HG02938 (cell line): ENCODE measurements around the gene DBP.

Experiments used
- ATAC-seq: cut with Tn5 transposase; IDR thresholded peaks from one replicate; pipeline ENCODE4 v1.9.1; 2021; ENCODE audit warnings: mild to moderate bottlenecking, moderate library complexity; ENCODE audit not compliant: unreplicated experiment

DBP gene

GRCh38 chr19:48628486-48629296 lies 8.5 kb downstream of the DBP start:
- no peak for ATAC-seq

- ATAC-seq: no peak
Measured at GRCh38 chr19:48627865-48628314, 9.3 kb downstream of the DBP start.

- ATAC-seq: no peak
Measured at GRCh38 chr19:48627201-48627864, 9.8 kb downstream of the DBP start.

GRCh38 chr19:48625891-48626327 lies 11.3 kb downstream of the DBP start:
- no peak for ATAC-seq

- ATAC-seq: no peak
Measured at GRCh38 chr19:48624791-48625723, 12.1 kb downstream of the DBP start.

- peak; percentile 53 for ATAC-seq
Measured at GRCh38 chr19:48624067-48624594, 13.0 kb downstream of the DBP start.

GRCh38 chr19:48623556-48624066 lies 13.6 kb downstream of the DBP start:
- ATAC-seq: no peak

GRCh38 chr19:48619692-48620585 lies 17.2 kb downstream of the DBP start:
- no peak for ATAC-seq

- peak; percentile 87 for ATAC-seq
Measured at GRCh38 chr19:48618916-48619691, 18.1 kb downstream of the DBP start, which contains the start of the genes RPL18 and SPHK2. Gene RPL18 (minus strand): TSS chr19:48619178. CDS start chr19:48619143, 35 bp downstream. Gene SPHK2 (plus strand): TSS chr19:48619506. CDS start chr19:48620515, 1,009 bp downstream.

GRCh38 chr19:48618278-48618915 lies 18.8 kb downstream of the DBP start:
- ATAC-seq: no peak

- no peak for ATAC-seq
Measured at GRCh38 chr19:48617146-48617937, 19.8 kb downstream of the DBP start.

GRCh38 chr19:48616491-48617056 lies 20.6 kb downstream of the DBP start:
- ATAC-seq: no peak

GRCh38 chr19:48616041-48616436 lies 21.1 kb downstream of the DBP start:
- ATAC-seq: no peak

GRCh38 chr19:48615231-48616040 lies 21.7 kb downstream of the DBP start:
- ATAC-seq: no peak

GRCh38 chr19:48614436-48615230 lies 22.5 kb downstream of the DBP start, which contains the start of gene FAM83E:
Gene FAM83E (minus strand): TSS chr19:48615076. CDS start chr19:48613372, 1,704 bp downstream.
- ATAC-seq: no peak
